NCI-H526 (cell line): ENCODE results near the gene LMNB1.
"Not testable (repeated sequence)": the region's sequence is repeated elsewhere in the genome, so short reads cannot be mapped to it uniquely, and the experiment has no call there.

Experiments
- DNase-seq, 2 experiments: peaks; one replicate each; lab custom pipeline; 2025; lab: John Stamatoyannopoulos, UW

The LMNB1 gene

DNA sequence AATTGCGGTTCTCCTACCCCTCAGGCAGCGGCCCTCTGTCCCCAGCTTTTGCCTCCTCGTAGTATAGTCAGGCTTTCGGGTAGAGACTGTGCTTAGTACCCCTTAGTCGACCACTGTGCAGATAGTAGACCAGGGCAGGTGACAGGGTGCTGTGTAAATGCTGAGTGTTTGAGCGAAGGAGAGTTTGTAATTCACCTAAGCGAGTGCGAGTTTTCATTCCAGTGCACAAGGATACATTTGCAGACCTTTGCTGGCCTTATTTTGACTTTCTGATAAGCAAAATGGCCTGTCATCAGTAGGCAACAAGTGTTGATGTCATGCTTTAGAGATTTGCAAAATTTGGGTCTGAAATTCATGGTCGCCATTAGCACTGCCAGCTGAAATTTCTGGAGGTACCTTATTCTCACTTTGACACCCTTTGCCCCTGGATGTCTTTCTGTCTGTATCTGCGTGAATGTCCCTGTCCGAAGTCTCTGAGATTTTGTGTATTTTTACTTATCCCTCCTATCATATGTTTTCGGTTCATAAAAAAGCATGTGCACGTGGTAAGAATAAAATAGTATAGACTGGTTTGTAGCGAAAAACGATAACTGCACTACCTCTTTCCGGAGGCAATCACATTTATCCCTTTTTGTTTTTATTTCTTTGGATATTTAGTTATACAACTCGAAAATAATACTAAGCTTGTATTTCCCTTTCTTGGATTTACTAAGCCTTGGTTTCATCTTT lies 1.9 kb downstream of the LMNB1 start:
- DNase-seq: peak in 1 of 2 experiments; percentile 13

DNA sequence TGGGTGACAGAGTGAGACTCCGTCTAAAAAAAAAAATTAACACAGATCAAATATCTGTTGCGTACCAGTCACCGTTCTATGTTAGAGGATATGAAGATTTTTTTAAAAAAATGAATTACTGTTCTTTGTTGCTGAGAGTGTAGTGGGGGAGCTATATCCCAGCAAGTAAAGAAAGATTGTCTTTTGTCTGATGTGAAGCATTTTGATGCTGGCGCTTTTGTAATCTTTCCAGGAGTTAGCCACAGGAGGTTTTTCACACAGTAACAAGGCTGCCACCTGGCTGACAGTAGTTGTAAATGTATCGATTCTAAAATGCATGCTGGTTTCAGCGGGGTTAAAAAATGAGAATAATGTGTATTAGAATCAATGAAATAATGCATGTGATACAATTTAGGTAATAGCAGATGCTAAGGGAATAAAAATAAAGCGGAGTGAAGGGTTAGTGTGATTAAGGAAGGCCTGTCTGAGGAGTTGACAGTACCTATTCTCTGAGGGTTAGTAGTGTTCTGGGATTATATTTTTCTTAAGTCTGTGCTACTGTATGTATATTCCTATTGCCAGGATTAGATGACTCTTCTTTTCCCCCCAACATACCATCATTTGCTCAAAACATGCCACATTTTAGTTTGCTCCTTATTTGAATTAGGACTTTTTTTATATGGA lies 3.4 kb downstream of the LMNB1 start:
- DNase-seq: peak; percentile 31 to 58

DNA sequence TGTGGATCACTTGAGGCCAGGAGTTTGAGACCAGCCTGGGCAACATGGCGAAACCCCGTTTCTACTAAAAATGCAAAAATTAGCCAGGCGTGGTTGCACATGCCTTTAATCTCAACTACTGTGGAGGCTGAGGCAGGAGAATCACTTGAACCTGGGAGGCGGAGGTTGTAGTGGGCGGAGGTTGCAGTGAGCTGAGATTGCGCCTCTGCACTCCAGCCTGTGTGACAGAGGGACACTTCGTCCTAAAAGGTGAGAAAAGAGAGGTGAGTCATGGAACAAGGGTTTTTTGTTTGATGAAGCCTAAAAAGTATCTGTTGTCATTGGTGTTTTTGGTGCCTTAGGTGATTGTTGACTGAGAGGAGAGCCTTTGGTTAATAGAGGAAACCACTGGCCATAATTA lies 11.5 kb downstream of the LMNB1 start:
- DNase-seq: not testable (repeated sequence)

DNA sequence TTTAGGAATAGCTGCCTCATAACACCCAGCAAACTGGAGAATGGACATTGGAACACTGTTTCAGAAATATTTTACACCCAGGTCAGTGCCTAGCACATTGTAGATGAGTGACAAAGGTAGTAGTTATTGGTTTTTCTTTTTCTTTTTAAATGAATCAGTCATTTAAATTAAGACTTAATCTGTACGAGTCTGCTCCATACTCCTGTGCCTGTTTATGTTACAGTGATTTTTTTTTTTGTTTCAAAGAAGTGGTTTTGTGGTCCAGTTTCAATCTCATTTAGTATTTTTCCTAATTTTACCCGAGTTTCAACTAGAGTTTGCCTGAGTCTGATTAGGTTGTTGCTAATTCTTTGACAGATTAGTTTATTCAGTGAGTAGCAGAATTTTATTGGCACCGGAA lies 16.2 kb downstream of the LMNB1 start:
- DNase-seq: no peak

DNA sequence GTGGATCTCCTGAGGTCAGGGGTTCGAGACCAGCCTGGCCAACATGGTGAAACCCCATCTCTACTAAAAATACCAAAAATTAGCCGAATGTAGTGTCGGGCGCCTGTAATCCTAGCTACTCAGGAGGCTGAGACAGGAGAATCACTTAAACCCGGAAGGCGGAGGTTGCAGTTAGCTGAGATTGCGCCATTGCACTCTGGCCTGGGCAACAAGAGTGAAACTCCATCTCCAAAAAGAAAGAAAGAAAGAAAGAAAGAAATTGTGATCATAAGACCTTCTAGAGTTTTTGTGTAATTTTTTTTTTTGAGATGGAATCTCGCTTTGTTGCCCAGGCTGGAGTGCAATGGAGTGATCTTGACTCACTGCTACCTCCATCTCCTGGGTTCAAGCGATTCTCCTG lies 16.7 kb downstream of the LMNB1 start:
- not testable (repeated sequence) for DNase-seq

DNA sequence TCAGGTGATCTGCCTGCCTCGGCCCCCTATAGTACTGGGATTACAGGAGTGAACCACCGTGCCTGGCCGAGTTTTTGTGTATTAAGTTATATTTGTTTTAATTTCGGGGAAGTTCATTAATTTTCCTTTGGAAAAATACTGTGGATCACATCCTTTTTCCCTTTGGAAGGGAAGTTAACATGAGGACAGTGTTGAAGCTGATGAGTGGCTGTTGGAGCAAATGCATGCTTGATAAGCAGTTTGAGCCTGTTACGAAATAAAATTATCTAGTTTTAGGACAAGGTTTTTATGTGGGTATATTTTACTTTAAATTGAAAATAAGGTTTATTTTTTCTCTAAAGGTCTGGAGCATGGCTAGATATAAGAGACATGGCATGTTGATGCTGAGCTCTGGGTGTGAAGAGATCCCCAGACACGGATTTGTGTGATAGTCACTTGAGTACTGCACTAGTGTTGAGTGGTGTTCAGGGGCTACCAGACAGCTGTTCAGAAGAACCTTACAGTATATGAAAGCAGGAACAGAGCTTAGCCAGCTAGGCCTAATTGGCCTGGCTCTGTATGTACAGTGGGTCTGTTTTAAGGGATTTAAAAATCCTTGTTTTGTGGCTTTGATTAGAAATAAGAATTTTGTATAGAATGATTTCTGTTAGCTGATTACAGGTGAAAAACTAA lies 17.4 kb downstream of the LMNB1 start:
- no peak for DNase-seq

DNA sequence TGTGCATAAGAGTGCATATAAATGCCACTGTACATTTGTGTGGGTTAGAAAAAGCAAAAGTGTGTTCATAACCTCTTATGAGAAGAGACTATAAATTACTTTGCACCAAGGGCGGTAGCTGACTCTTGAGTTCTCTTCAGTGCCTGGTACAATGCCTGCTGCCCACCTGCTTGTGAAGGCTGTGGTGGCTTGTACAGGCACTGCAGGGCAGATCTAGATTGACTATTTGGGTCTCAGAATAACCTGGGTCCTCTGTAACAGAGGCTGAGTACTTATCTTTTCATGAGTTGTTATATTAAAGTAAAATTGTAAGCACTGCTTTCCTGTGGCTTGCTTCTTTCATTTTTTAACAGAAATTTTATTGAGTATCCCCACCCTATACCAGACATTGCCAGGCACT lies 22.8 kb downstream of the LMNB1 start:
- no peak for DNase-seq

DNA sequence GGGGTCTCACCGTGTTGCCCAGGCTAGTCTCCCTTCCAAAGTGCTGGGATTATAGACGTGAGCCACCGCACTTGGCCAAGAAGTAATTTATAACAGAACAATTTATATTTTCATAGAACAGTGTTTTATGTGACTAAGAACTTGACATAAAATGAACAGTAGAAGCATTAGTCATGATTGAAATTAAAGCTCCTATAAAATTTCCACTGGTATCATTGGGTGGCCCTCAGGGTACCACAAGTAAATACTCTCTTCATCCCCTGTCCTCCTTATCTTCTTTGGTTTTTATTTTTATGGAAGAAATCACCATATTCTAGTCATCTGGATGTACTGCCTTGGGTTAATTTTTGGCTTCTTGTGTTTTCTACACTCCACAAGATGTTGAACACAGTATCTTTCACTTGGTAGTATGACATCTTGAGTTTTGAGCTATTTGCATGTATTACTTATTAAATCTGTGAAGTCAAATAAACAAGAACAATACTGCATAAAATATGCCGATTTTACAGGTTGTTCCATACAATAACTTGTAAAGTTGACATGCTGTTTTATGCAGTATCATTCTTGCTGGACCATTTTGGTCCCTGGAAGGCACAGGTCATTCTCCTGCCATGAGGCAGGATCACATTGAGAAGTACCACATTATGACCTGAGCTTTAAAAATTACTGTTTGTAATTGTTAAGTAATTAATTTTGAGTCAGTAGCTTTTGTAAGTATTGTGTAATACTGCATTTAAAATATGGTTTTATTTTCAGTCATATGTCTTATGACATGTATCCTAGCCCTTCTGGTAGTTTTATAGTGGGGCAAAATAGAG lies 24.4 kb downstream of the LMNB1 start:
- DNase-seq: no peak

DNA sequence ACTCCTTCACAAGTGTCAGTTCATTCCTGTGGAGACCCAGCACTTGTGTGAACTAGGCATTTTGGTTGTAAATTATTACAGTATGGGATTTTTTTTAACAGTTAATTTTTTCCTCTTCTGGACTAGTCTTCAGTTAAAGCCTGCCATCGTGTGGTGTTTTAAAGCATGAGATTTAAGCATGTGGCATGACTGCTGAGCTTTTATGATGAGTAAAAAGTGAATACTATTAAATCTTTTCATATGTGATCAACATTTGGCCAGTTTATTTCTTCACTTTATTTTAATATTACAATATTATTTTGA lies 25.0 kb downstream of the LMNB1 start:
- DNase-seq: no peak

DNA sequence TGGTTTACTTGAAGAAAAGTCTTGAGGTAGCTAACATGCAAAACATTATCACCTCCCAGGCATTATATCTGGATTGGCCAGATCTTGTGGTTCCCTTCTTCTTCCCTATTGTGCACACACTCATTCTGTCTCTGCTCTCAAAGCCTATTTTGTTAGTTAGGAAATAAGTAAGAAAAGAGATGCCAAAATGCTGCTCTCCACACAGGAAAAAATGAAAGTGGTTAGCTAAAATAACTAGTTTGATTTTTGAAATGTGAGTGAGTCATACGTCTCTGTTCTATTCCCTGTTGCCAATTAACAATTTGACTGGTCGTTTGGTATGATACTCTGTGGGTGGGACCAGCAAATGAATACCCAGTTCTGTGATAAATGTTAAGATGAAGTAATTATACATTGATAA lies 28.1 kb downstream of the LMNB1 start:
- DNase-seq: no peak

DNA sequence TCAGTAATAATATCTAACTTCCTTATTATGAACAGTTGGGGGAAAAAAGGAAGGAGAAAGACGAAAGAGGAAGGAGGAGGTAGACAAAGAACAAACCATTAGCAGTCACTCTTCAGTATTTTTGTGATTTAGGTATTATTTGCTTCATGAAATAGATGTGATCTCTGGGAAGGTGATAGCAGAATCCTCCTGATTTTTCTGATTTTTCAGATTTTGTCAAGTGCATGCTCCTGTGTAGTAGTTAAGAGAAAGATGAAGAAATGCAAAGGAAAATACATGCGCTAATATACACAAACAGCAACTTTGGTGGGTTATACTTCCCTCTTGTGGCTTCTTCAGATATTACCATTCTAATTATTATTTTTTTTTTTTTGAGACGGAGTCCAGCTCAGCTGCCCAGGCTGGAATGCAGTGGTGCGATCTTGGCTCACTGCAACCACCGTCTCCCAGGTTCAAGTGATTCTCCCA lies 31.6 kb downstream of the LMNB1 start:
- DNase-seq: peak in 1 of 2 experiments; percentile 2

DNA sequence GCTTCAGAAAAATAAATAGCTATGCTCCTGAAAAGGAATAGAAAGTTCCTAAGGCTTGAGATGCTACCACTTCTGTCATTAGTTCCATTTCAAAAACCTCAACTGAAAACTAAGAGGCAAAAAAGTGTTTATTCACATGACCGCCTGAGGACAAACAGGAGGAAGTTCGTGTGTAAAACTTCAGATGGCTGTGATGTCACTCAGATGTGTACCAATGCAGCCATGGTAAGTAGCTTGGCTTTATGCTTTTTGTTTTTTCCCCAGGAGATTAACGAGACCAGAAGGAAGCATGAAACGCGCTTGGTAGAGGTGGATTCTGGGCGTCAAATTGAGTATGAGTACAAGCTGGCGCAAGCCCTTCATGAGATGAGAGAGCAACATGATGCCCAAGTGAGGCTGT lies 33.0 kb downstream of the LMNB1 start:
- DNase-seq: no peak

DNA sequence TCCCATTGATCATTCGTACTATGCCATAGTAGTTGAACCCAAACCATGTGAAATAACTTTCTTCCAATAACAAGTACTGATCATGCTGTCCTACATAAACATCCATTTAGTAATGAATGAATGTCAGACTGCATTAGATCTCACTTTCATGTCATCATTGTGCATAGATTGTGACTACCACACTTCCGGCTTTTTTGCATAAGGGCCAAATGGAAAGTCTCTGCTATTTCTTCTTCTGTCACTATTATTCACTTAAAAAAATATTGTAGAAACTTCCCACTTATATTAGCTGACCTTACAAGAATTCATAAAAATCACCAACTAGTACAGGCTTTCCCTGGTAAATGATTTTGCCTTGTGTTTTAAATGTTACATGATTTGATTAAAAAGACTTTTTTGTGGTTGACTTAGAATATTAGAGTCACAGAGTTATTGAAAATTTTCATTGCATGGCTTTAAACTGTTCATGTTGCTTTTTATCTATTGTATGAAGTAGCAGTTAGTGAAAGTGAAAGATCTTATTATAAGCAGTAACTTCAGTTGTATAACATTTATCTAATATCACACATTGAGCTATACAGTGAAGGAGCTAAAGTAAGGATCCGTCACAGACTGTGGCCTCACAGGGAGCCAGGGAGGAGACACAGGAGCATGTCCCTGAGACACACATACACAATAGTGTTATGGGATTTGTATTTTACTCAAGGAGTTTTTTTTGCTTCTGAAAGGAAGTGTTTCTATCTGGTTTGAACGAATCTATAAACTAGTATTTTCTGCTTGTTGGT lies 33.9 kb downstream of the LMNB1 start:
- DNase-seq: no peak

DNA sequence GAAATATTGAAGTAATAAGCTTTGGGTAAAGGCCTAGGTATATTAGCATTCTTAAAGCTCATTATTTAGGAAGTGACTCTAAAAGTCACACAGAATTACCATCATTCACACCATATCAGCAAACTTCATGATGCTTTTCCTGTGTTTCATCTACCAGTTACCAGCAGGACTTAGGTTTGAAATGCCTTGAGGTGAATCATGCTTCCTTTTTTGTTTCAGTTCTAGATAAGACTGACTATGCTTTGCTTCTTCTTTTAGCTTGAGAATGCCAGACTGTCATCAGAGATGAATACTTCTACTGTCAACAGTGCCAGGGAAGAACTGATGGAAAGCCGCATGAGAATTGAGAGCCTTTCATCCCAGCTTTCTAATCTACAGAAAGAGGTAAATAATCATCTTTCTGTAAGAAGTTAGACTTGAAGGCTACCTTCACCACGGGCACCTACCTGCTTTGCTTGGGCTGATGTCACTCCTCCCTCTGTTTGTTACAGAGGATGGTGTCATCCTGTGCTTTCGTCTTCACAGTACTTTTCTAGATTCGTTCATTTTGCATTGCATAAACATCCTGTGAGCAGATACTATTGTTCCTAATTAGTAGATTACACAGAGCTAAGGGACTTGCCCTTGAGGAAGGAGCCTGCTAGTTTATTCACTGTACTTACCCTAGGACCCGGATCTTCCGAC lies 34.7 kb downstream of the LMNB1 start:
- no peak for DNase-seq

DNA sequence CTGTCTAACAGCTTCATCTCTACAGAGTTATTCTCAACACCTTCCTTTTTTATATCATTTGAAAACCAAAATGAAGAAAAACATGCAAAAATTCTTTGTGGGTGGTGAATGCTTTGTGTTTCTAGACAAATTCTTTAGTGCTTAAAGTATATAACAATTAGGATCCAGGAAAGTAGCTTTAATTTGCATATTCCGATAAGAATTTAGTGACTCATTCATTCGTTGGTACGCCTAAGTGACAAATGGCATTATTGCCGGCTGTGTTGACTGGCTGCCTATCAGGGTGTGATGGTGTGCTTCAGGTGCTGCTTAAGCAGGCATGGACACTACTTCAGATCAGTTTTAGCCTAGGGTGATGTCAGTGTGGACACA lies 35.2 kb downstream of the LMNB1 start:
- no peak for DNase-seq

DNA sequence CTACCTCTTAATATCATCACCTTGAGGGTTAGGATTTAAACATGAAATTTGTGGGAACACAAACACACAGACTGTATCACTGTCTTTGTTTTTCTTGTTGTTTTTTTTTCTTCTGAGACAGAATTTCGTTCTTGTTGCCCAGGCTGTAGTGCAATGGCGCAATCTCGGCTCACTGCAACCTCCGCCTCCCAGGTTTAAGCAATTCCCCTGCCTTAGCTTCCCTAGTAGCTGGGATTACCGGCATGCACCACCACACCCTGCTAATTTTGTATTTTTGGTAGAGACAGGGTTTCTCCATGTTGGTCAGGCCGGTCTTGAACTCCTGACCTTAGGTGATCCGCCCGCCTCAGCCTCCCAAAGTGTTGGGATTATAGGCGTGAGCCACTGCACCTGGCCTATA lies 36.9 kb downstream of the LMNB1 start:
- DNase-seq: not testable (repeated sequence)

DNA sequence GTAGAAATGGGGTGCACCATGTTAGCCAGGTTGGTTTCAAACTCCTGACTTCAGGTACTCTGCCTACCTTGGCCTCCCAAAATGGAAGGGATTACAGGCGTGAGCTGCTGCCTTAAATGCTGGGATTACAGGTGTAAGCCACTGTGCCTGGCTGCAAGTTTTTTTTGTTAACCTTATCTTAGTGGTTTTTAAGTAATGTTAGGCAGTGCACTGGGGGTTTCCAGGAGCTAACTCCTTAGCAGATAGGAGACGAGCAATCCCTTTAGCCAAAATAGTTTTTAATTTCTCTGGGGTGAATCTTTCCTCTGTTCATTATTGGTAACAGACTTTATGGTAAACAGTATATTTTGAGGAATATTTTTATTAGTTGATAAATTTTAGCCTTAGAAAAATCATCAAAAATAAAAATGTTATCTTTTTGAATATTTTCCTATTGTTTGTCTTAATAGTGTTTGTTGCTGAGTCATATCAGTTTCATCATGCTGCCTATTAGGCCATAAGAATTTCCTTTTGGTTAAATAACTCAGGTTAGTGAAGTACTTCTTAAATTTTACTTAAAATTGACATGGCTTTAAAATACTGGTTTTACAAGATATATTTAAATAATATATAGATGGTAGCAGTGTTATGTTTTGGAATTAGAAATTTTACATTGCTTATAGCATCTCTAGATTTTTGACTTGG lies 37.9 kb downstream of the LMNB1 start:
- DNase-seq: no peak

DNA sequence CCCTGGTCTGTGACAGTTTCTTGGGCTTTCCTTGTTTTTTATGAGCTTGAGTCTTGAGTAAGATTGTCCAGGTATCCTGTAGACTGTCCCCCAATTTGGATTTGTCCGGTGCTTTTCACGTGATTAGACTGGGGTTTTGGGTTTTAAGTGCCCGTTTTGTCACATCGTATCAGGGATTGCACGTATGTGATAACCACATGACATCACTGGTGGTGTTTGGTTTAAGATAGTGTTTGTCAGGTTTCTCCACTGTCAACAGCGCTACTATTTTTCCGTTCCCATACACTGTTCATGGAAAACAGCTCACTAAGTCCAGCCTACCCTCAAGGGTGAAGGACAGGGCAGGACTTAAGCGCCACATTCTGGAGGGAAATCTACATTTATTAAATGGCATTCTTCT lies 39.7 kb downstream of the LMNB1 start:
- DNase-seq: no peak

DNA sequence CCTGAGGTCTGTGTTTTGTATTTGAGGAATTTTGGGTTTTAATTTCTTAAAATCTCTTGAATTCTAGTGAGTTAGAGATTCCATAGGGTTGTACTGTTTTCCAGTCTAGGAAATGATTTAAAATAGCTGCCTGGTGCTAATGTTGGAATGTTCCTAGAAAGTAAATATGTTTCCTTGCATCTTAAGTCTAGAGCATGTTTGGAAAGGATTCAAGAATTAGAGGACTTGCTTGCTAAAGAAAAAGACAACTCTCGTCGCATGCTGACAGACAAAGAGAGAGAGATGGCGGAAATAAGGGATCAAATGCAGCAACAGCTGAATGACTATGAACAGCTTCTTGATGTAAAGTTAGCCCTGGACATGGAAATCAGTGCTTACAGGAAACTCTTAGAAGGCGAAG lies 41.8 kb downstream of the LMNB1 start:
- DNase-seq: no peak

DNA sequence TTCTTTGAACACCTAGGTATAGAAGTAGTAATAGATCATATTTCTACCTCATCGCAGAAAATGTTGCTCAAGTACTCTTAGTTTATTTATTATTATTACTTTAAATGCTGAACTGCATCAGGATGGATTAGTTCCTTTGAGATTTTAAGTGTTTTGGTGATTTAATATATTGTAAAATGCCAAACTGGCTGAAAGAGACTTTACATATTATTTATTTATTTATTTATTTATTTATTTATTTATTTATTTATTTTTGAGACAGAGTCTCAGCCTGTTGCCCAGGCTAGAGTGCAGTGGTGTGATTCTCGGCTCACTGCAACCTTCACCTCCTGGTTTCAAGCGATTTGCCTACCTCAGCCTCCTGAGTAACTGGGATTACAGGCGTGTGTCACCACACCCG lies 42.3 kb downstream of the LMNB1 start:
- no peak for DNase-seq
